Measurements from ENCODE around the gene CES2. TPM values are rescaled to one million over a fixed set of nuclear protein-coding genes. Genes with fewer than 3 reads are reported as not detected.

CES2 gene
- total RNA-seq, 1 donor from 2014 or later: 13.1 TPM

DNA sequence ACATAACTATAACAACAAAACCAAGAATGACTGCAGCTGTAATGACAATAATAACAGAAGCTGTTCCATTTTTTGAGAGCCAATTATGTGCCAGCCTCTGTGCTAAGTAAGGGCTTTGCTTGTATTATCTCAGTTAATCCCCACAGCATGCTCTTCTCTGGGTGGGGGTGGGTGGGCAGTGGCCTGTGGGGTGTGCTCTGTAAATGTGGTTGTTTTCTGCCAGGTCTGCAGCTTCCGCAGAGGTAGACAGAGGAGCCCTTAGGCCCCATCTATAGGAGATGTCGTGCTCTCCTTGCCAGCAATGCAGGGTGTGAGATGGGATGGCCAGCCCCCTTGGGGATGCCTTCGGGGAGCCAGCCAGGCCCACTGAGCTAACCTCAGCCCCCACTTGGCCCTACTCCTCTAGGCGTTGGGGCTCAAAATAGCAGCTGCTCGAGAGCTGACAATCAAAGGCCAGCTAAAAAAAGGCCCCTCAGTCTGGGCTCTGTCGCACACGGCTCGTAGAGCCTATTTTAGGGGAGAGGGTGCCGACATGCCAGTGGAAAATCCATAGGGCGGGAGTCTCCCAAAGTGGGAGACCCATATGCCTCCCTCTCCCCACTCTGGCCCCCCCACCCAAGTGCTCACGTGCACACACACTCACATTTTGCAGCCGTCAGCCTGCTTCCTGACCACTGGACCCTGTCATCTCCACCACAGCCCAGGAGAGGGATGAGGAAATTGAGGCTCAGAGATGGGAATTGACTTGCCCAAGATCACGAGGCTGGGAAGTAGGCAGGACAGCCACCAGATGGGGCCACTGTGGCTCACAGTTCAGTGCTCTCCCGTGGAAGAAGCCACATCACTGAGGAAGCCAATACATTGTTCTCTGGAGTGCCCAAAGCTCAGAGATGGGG, 32.4 kb upstream of the CES2 start:
- no peak for DNase-seq (ENCODE audit: low read depth in 2 of 2)

GRCh38 chr16:66903544-66904427, 31.5 kb upstream of the CES2 start:
- DNase-seq (ENCODE audit: low read depth in 2 of 2): no peak

DNA sequence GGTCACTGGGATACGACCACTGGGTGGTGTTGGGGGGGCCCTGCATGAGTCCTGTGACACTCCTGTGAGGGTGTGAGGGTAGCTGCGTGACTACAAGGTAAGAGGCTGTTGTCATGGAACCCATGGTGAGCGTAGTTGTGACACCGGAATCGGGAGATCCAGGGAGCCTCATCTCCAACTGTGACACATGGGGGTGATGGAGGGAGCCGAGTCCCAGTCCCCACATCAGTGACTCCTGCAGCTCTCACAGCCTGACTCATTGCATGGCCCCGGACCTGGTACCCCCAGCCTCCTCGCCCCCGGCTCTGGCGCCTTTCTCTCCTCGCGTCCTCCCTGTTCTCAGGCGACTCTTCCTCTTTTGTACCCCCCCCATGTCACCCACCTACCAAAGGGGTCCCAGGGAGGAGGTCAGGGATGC, 30.9 kb upstream of the CES2 start:
- DNase-seq (ENCODE audit: low read depth in 2 of 2): no peak

- no peak for DNase-seq (ENCODE audit: low read depth in 2 of 2)
Measured at GRCh38 chr16:66904846-66905632, 30.3 kb upstream of the CES2 start.

- DNase-seq (ENCODE audit: low read depth in 2 of 2): no peak
Measured at GRCh38 chr16:66905633-66906539, 29.4 kb upstream of the CES2 start.

DNA sequence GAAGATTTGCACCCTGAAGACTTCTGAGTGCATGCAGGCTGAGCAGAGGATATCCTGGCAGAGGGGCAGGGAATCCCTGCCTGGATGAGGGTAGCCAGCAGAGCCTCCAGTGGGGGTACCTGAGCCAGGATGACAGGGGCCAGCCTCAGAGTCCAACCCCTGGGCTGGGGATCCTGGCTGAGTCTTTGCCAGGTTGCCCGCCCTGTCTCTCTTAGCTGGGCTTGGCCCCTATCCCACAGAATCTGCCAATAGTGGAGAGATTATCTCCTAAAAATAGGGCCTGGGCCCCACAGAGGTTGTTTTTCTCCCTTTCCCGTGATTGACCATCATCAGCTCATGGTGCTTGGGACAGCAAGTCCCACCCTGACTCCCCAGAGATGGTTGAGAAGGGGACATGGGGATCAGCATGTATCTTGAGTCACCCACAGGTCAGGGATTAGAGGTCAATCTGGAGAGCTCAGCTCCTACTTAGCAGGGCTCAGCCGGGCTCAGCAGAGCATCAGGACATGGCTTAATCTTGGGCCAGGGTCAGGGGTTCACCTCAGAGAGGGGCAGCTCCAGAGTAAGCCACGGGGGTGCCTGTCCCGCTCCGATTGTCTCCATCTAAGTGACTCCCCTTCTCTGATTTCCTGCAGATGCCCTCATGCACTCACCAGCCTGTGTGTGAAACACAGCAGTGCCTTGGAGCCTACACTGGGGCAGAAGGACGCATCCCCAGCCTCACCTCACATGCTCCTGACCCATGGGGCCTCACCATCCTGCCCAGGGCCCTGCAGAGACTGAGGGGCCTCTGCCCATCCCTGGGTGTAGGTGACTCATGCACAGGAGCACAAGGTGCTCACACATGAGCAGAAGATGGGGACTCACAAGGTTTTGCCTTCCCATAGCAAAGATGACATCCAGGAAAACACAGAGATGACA, 28.1 kb upstream of the CES2 start:
- DNase-seq (ENCODE audit: low read depth in 2 of 2): no peak

- no peak for DNase-seq (ENCODE audit: low read depth in 2 of 2)
Measured at GRCh38 chr16:66908116-66908515, 27.2 kb upstream of the CES2 start.

- no peak for DNase-seq (ENCODE audit: low read depth in 2 of 2)
Measured at GRCh38 chr16:66908762-66909559, 26.4 kb upstream of the CES2 start.

DNA sequence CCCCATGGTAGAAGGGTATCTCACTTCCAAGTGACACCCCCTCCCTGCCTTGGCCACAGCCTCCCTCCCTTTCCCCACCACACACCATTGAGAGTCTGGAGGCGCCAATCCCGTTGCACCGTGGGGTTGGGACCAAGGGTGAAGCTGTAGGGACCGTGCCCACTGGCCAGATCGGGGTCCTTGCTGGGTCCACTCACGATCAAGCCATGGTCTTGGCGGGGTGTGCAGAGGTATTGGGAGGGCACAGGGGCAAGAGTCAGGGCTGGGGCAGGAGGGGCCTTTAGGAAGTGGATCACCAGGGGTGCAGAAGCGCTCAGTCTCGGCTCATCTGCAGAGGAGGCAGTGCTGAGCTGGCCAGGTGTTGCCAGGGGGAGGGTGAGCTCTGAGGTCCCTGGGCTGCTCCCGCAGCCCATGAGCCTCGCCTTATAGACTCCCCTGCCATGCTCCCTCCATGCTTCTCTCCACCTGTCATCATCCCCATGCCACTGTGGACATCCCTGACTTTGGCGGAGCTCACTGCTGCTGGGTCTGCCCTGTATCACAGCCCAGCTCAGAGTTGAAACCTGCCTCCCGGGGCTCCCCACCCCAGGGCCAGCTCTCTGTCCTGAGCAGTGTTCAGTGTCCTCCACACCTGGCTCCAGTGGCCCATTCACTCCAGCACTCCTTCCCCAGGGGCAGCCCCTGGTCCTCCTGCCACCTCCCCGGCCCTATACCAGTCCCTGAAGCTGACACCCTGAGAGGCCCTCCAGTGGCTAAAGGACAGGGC, 25.0 kb upstream of the CES2 start:
- no peak for DNase-seq (ENCODE audit: low read depth in 2 of 2)

DNA sequence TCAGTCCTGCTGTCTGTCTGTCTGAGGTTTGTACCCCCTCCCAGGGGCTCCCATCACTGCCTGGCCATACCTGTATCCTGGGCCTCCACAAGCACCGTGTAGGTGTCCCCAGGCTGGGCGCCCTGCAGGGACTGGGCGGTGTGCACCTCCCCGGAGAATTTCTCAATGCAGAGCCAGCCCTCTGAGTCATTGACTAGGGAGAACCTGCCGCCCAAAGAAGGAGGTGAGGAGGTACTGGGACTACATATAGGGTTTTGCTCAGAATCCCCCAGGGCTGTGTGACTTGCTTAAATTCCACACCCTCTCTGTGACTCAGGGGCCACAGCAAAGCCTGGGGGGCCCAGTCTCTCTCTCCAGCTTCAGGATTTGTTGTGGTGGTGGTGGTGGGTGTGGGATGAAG, 24.2 kb upstream of the CES2 start:
- DNase-seq (ENCODE audit: low read depth in 2 of 2): no peak

- no peak for DNase-seq (ENCODE audit: low read depth in 2 of 2)
Measured at GRCh38 chr16:66911801-66912200, 23.5 kb upstream of the CES2 start.

DNA sequence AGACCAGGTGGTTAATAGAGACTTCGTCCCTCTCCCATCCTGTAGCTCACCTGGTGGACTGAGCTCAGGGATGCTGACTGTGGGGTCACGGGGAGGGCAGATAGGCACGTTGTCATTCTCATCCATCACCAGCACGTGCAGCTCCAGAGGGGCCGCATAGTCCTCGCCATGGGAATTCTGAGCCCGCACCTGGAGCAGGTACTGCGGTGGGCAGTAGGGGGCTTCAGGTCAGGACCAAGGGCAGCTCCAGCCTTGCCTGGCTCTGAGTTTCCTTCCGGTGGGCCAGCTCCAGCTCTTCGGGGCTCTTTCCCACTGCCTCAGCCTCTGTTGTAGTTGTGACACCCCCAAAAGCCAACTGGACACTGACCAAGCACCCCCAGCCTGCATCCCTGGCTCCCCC, 22.2 kb upstream of the CES2 start:
- no peak for DNase-seq (ENCODE audit: low read depth in 2 of 2)

- no peak for DNase-seq (ENCODE audit: low read depth in 2 of 2)
Measured at GRCh38 chr16:66913711-66914110, 21.6 kb upstream of the CES2 start.

- DNase-seq (ENCODE audit: low read depth in 2 of 2): no peak
Measured at GRCh38 chr16:66914541-66914940, 20.8 kb upstream of the CES2 start.

GRCh38 chr16:66915041-66915440, 20.3 kb upstream of the CES2 start:
- DNase-seq (ENCODE audit: low read depth in 2 of 2): no peak

- DNase-seq (ENCODE audit: low read depth in 2 of 2): no peak
Measured at GRCh38 chr16:66916518-66916917, 18.8 kb upstream of the CES2 start.

GRCh38 chr16:66917741-66918140, 17.6 kb upstream of the CES2 start:
- DNase-seq (ENCODE audit: low read depth in 2 of 2): no peak

GRCh38 chr16:66918355-66918754, 17.0 kb upstream of the CES2 start:
- DNase-seq (ENCODE audit: low read depth in 2 of 2): no peak
